ENCODE data around the gene TAF1C.

Gene TAF1C

DNA sequence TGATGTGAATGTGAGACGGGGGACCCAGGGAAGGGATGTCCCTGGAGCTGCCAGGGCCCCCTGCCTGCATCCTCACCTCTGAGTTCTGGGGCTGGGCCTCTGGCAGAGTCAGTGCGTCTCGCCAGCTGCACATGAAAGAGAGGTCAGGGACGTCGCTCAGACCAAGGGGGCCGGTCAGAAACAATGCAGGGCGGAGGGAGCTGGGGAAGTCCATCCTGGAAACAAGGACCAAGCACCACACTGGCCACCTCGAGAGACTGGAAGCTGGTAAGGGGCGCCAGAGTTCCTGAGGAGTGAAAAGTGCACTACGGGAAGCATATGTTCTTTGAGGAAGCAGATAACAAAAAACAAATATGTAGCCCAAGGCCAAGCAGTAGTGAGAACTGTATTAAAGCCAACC is 2.1 kb downstream of the TAF1C start:
- no peak overlapping the region for H3K4me3 ChIP-seq (ENCODE audit: low read depth, low read length)

DNA sequence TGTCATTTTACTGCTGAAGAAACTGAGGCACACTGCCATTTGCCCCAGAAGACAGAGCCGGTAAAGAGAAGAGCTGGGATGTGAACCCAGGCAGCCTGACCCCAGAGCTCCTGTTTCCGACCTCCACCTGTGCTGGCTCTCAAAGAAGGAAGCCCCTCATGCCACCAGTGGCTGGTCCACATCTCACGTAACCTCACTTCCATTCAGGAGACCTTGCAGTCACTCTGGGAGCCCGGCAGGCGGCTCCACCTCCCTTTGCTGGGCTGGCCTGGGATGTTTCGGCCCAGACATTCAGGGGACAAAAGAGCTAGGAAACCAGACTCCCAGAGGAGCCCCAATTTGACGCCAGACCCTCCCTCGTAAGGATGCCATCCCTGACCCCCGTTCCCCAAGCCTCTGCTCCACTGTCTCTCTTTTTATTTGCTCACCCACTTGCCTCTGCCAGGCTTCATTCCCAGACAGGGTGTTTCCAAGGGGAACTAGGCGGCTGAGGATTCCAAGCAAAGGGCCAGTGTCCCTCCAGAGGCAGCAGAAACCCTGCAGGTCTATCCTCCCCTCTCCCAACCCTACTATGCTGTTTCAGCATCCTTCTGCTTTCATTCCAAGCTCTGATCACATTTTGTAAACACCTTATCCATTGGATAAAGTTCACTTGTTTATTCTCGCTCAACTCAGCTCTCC is 2.8 kb downstream of the TAF1C start:
- H3K4me3 ChIP-seq (ENCODE audit: low read depth, low read length), result no peak overlapping the region

DNA sequence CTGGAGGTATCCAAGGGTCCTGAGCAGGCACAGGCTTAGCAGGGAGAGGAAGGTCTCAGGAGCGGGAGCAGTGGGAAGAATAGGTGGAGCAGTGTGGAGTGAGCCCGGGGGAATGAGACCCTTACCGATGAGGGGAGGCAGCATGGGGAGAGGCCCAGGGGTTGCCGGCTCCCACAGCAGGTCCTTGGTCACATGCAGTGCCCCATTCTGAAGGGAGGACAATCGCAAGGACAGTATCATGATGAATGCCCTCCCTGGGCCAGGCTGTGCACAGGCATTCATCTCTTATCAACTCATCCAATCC is 3.3 kb downstream of the TAF1C start:
- no peak overlapping the region for H3K4me3 ChIP-seq (ENCODE audit: low read depth, low read length)

DNA sequence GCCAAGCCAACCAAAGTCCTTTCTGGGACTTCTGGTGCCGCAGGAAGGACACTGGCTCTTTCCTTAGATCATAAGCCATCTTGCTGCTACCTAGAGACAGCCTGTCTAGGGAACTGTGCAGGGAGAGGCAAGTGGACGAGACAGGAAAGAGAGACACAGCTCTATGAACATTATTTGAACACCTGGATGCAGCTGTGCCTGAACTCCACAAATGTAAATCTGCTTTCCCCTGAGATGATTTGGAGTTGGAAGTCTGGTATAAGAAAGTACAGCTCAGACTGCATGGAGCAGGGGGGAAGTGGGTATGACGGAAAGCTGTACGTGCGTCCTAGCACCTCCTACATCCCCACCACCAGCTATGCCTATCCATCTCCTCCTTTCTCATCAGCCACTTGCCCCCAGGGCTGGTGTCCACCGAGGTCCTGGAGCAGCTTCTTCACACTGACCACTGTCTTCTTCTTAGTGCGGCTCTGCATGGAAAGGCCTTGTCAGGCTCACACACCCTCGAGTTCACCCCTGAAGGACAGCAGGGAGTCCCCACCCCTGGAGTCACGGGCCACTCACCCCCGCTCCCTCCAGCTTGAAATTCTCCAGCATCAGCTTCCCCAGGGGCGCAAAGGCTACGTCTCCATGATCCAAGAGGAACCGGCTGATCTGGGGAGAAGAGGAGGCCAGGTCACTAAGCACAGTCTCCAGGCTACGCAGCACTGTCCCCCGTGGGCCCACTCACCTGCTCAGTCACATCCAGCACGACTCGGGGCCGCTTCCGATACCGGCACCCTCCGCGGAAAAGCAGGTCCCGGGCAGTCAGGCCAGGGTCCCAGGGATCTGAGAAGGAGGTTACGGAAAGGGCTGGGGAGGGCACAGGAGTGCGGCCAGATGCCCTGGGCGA is 3.9 kb downstream of the TAF1C start:
- H3K4me3 ChIP-seq (ENCODE audit: low read depth, low read length), result no peak overlapping the region

DNA sequence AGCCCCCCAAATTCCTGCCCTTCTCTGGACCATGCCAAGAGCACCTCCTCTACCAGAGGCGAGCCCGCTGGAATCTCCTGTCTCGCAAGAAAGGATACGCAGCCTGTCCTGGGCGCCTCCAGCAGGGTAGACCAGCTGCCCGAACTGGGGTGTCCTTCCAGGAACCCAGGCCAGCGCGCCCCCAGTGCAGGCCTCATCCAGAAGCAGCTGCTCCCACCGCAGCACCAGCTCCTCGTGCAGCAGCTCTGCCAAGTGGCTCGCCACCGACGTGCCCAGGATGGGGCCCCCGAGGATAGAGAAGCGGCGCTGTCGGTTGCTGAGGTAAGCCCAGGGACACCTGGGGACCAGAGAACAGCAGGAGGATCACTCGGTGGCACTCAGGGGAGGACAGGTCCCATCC is 4.8 kb downstream of the TAF1C start:
- no peak overlapping the region for H3K4me3 ChIP-seq (ENCODE audit: low read depth, low read length)

DNA sequence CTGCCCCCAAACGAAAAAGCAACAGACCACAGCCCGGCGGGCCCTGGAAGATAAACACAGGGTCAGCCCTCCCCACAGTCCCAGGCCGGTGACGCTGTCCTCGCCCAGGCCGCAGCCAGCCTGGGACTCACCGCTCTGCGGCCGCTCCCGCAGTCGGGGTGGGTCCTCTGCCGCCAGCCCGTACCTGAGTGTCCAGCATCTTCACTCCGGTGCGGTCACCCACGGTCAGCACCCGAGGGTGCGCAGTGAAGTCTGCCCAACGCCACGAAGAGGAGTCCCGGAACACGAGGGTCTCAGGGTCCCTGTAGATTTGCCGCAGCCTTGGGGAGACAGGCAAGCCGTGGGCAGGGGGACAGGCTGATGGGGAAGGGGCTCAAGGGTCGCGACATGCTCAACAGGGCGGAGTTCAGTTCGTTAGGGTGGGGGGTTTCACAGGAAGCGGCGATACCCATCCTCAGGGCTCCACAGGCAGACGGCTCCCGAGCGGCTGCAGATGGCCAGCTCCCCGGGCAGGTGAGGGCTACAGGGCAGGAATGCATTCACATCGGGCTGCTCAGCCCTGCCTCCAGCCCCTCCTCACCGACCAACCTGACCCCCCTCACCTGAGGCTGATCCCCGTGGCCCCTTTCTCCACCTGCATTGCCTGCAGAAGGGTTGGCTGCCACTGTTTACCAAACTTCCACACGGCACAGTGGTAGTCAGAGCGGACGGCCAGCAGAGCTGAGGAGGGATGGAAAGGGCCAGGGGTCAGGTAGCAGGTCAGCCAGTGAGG is 5.5 kb downstream of the TAF1C start:
- no peak overlapping the region for H3K4me3 ChIP-seq (ENCODE audit: low read depth, low read length)

DNA sequence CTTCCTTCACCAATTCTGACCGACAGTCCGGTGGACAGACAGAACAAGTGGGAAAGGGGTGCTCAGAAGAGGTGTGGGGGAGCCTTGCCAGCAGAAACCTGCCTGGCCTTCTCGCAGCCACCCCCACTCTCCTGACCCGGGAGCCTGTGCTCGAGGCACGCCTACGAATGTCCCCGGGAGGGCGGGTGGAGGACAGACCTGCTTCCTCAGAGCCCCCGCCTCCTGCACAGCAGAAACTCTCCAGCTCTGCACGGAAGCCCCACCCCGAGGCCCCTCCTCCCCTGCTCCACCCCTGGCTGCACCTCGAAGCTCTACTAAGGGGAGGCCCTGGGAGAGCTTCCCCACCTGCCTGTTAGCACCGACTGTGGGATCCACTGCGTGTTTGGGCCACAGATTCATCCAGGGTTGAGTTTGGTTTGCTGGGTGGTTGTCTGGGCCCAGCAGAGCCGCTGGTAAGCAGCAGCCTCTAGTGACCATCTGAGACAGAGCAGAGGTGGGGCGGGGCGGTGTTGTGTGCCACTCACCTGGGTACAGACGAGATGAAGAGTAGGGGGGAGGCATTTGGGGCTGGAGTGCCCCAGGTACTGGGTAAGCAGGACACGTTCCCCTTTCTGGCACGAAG is 6.2 kb downstream of the TAF1C start:
- no peak overlapping the region for H3K4me3 ChIP-seq (ENCODE audit: low read depth, low read length)

DNA sequence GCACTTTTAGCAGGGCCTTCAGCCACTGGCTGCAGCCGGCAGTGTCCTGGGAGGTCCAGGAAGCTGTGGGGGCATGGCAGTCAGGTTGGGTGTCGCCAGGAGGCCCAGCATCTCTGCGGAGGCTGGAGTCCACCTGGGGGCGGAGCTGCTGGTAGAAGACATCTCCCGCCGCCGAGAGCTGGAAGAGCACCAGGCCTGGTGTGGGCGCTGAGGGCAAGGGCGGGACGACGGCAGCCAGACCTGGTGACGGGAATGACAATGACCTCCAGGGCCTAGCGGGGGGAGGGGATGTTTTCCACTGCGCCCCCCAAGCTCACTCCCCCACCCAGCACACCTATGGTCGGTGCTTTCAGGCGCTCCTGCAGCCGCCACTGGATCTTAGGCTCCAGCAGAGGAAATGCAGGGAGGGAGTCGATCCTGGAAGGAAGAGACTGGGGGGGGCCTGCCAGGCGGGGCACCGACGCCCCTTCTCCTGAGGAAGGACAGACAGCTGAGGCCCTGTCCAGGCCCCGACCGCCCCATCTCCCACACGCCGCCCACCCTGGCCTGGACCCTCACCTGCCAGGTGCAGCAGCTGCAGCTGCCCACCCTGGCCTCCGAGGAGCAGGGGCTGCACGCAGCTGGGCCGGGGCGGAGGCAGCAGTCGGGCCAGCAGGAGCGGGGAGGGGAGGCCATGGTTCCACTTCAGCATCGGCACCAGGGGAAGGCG is 7.1 kb downstream of the TAF1C start:
- no peak overlapping the region for H3K4me3 ChIP-seq (ENCODE audit: low read depth, low read length)

DNA sequence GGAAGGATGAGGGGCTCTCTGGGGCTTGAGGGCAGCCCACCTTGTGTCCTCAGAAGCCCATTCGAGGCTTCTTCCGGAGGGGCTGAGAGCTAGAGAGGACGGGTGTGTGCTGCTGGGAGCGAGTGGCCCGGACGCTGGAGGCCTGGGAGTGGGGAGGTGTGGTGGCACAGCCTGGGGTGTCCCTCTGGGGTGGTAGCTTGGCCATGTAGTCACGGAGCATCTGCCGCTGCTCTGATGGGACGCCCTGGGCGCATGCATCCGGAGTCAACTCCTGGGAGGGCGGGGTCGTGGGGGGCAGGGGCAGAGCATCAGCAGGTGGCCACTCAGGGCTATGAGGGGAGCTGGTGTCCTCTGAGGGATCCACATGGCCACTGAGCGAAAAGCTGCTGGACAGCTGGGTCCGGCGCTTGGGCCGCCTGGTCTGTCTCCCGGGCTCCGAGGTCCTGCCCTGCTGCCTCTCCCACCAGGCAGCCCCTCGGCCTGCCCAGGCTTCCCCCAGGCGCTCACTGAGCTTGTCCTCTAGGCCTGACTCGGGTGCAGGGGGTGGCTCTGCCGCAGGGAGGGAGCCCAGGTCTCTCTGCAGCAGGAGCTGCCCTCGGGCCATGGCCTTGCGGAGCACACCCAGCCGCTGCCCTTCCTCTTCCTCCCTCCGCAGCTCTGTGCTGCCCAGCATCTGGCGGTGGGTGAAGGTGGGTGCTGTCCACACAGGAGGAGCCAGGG is 7.8 kb downstream of the TAF1C start:
- H3K4me3 ChIP-seq (ENCODE audit: low read depth, low read length), result no peak overlapping the region

DNA sequence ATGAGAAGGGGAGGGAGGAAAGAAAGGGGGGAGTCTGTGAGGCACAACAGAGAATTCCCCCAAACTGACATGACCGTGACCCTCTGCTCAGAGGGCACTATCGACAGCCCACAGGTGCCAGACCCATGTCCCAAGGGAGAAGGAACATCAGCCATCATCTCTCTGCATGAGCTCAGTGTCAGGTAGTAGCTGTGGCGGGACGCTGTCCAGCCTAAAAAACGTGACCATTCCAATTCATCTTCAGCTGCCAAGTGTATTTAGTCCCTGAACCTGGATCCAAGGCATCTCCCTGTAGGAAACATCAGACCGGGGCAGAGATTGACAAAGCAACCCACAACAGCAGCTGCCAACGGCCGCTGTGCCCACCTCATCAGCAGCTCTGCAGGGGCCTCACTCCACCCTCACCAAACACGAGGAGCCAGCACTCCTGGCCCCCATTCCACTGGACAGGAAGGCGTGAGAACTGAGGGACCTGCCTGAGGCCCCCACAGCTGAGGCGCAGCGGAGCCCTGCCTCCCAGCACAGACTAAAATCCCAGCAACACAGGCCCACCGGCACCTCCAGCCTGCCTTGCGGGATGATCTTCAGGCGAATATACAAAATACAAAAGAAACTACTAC is 8.6 kb downstream of the TAF1C start:
- no peak overlapping the region for H3K4me3 ChIP-seq (ENCODE audit: low read depth, low read length)

DNA sequence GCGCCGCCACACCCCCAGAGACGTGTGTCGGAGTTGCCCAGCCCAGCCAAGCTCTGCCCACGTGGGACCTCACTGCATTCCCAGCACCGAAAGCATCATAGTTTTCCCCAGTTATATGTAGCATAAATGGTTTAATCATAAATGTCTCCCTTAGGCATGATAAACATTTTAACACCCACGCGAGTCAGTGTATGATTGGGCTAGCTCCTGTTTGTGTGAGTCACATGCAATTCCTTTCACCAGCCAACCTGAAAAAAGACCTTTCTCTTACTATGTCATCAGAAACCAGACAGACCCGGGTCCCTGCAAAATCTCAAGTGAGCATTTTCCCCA is 9.2 kb downstream of the TAF1C start:
- H3K4me3 ChIP-seq (ENCODE audit: low read depth, low read length), result no peak overlapping the region

DNA sequence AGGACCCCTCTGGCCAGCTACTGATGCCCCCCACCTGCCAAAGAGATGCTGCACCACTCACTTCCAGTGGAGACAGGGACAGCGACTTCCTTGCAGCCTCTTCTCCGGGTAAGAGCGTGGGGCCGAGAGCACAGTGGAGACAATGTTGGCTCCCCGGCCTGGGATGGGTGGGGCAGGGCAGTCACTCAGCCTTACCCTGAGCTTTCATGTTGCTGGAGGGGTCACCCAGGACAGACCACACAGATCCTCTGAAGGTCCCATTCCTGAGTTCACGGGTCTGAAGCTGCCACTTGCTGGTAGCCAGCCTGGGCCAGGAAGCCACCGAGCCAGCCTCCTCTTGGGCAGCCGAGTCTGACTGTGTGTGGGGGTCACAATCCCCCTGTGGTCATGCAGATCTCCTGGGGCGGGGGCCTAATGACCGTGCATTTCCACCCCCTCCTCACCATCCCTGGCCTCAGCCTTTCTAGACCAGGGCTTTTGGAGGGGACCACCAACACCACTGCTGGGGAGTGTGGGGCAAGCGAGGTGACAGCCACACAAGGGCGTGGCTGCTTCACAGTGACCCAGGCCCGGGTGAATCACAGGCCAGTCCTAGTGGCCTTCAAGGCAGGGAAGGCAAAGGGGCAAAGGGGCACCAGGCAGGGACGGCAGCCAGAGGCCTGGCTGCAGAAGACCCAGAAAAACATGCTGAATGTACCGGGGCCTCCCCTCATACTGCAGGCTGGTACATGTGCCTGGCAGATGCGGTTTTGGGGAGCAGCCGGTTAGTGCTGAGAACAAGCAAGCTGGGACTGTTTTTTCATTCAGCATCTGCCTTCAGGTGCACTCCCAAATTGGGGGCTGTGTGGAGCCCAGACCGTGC is 10.4 kb downstream of the TAF1C start:
- H3K4me3 ChIP-seq (ENCODE audit: low read depth, low read length), result no peak overlapping the region

DNA sequence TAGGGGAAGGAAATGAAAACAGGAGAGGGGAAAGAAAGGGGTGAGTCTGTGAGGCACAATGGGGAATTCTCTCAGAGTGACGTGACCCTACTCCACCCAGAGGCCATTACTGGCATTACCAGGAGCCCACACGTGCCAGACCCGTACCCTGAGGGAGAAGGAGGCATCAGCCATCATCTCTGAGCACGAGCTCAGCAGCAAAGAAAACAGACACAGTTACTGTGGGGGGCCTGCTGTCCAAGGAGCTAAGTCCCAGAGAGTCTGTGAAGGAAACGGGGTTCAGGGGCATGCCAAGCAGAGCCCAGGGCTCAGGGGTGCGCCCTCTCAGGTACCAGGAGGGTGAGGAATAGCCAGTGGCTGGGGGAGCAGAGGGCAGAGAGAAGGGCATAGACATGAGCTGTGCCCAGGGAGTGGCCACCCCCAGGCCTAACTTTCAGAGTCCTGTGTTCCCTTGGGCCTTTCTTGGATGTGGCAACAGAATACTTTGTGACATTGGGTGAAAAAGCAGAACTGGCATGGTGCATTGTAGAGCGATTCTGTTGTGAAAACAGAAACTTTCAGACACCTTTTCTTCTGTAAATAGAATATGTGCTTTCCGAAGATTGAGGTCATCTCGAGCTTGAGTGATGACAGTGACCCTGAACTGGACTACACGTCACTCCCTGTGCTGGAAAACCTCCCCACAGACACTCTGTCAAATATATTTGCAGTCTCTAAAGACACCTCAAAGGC is 11.3 kb downstream of the TAF1C start:
- no peak overlapping the region for H3K4me3 ChIP-seq (ENCODE audit: low read depth, low read length)

DNA sequence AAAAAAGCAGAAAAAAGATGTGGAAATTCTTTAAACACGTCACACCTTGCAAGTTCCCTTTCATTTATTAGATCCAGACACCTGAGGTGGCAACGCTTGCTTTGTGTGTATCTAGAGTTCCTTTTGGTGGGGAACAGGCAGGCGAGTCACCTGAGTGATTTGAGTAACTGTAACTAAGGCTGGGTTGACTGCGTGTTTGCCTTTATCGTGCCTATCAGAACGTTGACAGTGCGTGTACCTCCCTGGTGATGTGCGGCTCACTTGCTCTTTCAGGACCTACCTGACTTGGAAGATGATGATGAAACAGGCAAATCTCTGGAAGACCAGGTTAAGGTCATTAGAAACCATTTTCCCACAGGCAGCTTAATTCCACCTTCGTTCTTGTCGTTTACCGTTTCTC is 12.5 kb downstream of the TAF1C start:
- H3K4me3 ChIP-seq (ENCODE audit: low read depth, low read length), result no peak overlapping the region

DNA sequence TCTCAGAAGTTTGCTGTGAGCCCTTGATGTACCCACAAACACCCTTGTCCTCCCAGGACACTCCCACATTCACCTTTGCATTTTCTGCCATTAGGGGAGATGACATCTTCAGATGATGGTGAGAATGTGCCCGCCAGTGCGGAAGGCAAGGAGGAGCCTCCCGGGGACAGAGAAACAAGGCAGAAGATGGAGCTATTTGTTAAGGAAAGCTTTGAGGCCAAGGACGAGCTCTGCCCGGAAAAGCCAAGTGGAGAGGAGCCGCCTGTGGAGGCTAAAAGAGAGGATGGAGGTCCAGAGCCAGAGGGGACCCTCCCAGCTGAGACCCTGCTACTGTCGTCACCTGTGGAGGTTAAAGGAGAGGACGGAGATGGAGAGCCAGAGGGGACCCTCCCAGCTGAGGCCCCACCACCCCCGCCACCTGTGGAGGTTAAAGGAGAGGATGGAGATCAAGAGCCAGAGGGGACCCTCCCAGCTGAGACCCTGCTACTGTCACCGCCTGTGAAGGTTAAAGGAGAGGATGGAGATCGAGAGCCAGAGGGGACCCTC is 17.0 kb downstream of the TAF1C start:
- no peak overlapping the region for H3K4me3 ChIP-seq (ENCODE audit: low read depth, low read length)

DNA sequence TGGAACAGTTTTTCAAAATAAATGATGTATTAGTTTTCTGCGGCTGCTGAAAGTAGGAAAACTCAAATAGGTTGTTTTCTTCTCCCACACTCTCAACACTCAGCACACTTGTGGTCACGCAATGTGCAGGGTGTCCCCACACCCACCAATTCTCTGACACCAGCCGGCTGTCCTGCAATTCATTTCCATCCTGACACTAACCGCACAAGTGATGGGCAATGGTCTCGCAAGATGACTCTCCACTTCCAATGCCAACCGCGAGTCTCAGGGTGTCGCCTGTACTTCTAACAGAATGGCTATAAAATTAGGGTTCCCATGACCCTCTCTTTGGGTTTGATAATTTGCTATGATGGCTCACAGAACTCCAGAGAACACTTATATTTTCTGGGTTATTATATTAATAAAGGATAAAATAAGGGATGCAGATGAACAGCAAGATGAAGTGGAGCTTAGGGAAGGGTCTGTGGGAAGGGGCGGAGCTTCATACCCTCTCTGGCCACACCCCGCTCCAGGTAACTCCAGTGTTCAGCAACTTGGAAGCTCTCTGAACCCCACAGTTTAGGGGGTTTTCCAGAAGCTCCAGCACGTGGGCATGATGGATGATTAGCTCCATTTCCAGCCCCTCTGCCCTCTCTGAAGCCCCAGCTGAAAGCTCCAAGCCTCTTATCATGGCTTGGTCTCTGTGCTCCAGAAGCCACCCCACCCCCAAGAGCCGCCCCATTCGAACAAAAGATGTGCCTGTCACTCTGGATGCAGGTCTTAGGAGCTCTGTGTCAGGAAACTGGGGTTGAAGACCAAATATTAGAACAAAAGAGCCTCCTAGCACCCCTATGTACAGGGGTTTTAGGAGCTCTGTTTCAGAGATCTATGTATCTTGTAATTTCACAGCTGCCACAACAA is 19.8 kb downstream of the TAF1C start:
- H3K4me3 ChIP-seq (ENCODE audit: low read depth, low read length), result no peak overlapping the region

DNA sequence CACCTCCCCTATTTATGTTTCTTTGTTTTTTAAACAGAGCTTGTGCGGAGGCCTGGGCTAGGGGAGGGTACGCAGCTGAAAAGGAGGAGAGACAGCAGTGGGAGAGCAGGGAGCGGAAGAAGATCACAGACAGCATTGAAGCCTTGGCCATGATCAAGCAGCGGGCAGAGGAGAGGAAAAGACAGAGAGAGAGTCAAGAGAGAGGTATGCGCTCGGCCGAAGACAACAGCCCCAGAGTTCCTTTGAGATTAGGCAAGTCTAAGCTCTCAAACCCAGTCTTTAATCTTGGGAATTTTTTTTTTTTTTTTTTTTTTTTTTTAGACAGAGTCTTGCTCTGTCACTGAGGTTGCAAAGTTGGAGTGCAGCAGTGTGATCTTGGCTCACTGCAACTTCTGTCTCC is 21.1 kb downstream of the TAF1C start:
- no peak overlapping the region for H3K4me3 ChIP-seq (ENCODE audit: low read depth, low read length)

Measured in iPS-11a (cell line).